ELR (cell line): ENCODE measurements around the gene ATXN1.
A peak's percentile ranks its signal among the peaks of the same experiment; 100 is the strongest.
"Not testable (repeated sequence)": the region's sequence is repeated elsewhere in the genome, so short reads cannot be mapped to it uniquely, and the experiment has no call there.

Experiments
- DNase-seq: peaks from one replicate; pipeline ENCODE4 v3.0.0-alpha.2; 2015; ENCODE audit warnings: low read depth

ATXN1 gene

GRCh38 chr6:16274483-16274882 lies 486.8 kb downstream of the ATXN1 start:
- DNase-seq = peak; percentile 17

DNA sequence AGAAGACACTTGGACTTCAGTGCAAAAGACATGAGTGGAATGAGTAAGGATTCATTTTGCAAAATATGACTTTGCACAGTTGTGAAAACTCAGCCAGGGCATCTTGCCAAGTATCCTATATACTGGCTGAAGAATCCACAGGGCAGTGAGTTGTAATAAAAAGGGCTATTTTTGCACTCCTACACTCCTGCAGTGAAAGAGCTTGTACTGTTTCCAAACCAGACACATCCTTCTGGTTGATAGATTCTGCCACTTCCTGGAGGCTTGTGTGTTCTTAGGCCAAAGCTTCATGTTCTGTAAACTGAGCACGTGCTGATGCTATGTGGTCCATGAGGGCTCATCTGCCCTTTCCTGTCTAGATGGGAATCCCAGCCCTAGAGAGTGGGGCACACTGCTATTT lies 488.0 kb downstream of the ATXN1 start:
- no peak for DNase-seq

- DNase-seq = no peak
Observed at GRCh38 chr6:16272201-16272600, 489.1 kb downstream of the ATXN1 start.

DNA sequence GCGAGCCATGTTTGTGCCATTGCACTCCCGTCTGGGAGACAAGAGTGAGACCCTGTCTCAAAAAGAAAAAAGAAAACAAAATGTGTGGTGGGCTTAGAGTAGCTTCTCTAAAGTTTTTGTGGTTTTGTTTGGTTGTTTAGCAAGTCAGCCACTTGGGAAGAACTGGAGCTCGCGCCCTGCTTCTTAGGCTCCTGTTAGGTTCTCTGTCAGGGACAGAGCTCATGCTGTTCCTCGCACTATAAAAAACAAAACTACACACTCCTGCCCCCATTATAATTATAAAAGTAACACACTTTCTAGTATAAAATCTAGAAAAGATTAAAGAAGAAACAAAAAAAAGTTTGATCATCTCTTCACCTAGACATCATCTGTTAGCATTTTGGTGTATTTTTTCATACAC lies 489.8 kb downstream of the ATXN1 start:
- DNase-seq = no peak

DNA sequence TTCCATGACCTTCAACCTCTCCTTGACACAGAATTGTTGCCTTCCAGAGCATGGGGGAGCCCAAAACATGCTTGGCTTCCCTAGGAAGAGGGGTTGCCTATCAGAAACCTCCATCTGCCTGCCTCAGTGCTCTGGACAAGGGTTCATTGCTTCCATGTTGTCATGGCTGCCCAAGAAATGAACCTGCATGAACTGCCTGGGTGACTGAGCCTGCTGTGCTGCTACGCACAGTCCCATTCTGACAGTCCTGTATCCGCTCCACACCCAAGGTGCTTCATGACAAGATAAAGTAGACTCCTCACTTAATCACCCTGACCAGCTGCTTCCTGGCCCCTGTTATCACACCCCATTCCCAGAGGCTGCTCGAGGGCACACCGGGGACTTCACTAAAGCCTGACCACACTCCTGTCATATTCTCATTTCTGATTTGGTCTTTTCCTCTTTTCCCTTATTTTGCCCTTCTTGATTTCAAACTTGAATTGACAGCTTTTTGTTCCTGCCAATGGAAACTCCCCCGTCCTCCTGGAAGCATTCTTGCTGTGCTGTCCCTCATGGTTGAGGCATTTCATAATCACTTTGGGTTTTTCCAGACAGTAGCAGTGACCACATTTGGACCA lies 491.0 kb downstream of the ATXN1 start:
- DNase-seq = no peak

DNA sequence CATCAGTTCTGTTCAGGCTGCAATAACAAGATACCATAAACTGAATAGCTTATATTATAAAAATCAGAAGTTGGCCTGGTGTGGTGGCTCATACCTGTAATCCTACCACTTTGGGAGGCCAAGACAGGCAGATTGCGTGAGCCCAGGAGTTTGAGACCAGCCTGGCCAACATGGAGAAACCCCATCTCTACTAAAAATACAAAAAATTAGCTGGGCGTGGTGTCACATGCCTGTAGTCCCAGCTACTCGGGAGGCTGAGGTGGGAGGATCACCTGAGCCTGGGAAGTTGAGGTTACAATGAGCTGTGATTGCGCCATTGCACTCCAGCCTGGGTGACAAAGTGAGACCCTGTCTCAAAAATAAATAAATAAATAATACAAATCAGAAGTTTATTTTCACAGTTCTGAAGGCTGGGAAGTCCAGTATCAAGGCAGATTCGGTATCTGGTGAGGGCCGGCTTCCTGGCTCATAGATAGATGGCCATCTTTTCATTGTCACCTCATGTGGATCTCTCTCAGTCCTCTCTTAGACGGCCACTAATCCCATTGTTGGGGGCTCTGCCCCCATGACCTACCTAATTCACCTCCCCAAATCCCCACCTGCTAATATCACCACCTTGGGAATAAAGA lies 491.7 kb downstream of the ATXN1 start:
- not testable (repeated sequence) for DNase-seq

- DNase-seq = no peak
Observed at GRCh38 chr6:16267428-16268263, 493.6 kb downstream of the ATXN1 start.

DNA sequence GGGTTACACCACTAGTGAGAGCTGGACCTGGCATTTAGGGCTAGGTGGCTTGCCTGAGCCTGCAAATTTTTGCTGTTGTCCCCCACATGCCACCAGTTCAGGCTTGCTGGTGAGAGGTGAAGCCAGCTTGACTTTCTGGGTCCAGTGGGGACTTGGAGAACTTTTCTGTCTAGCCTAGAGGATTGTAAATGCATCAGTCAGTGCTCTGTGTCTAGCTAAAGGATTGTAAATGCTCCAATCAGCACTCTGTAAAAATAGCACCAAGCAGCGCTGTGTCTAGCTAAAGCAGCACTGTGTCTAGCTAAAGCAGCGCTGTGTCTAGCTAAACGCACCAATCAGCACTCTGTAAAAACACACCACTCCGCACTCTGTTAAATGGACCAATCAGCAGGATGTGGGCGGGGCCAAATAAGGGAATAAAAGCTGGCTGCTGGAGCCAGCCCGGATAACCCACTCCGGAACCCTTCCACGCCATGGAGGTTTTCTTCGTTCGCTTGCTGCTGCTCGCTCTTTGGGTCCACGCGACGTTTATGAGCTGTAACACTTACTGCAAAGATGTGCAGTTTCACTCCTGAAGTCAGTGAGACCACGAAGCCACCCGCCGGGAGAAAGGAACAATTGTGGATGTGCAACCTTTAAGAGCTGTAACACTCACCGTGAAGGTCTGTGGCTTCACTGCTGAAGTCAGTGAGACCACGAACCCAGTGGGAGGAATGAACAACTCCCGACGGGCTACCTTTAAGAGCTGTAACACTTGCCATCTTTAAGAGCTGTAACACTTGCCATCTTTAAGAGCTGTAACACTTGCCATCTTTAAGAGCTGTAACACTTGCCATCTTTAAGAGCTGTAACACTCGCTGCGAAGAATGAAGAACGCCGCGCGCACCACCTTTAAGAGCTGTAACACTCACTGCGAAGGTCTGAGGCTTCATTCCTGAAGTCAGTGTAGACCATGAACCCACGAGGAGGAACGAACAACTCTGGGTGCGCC lies 495.6 kb downstream of the ATXN1 start:
- DNase-seq = no peak

- no peak for DNase-seq
Observed at GRCh38 chr6:16264785-16265184, 496.5 kb downstream of the ATXN1 start.

GRCh38 chr6:16263464-16264099 lies 497.7 kb downstream of the ATXN1 start:
- DNase-seq = not testable (repeated sequence)

DNA sequence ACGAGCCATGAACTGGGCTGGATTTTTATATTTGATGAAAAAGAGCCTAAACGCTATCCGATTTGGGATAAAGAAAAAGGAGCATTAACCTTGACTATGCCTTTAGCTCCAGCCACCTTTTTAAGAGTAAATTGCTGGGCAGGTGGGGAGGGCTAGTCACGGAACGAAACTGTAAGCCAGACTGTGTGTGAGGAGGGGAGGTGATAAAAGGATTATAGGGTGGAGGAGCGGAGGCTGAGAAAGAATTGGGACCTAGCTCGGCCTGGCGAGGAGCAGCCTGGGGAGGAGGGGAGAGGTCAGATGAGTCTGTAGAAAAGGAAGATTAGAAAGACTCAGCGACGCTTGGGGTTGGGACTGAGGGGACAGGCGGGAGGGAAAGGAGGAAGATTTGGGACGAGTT lies 498.5 kb downstream of the ATXN1 start:
- DNase-seq = not testable (repeated sequence)

DNA sequence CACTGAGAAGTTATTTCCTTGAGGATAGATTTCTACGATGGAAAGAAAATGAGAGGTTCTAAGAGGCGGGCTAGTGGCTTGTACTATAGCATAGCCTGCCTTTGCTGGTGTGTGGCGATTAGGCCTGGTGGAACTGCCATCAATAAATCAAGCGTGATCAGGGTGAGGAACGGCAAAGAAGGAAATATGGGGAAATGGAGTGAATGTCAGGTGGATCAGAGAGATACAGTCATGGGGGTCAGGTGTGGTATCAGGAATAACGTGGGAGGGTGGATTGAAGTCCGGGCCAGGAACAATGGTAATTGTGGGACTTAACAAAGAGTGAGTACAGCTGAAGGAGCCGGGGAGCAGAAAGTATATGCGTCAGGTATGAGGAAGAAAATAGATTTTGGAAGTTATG lies 500.7 kb downstream of the ATXN1 start:
- DNase-seq = not testable (repeated sequence)

GRCh38 chr6:16259604-16260003 lies 501.7 kb downstream of the ATXN1 start:
- not testable (repeated sequence) for DNase-seq

DNA sequence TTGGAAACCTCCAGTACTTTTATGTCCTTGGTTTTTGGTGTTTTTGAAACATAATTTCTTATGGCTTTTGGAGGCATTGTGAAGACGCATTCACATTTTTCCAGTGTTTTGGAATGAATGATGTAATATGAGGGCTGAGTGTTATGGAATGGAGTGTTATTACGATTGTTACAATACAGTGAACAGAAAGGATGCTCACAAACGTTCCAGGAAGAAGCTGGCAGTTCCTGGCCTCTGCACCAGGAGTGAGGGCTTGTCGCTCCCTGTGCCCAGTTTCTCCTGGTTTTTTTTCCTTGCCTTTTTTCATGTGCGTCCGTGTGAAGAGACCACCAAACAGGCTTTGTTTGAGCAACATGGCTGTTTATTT lies 502.6 kb downstream of the ATXN1 start:
- no peak for DNase-seq

- peak; percentile 15 for DNase-seq
Observed at GRCh38 chr6:16257999-16258708, 503.1 kb downstream of the ATXN1 start.

- DNase-seq = no peak
Observed at GRCh38 chr6:16256781-16257180, 504.5 kb downstream of the ATXN1 start.

- DNase-seq = no peak
Observed at GRCh38 chr6:16254535-16254934, 506.7 kb downstream of the ATXN1 start.

DNA sequence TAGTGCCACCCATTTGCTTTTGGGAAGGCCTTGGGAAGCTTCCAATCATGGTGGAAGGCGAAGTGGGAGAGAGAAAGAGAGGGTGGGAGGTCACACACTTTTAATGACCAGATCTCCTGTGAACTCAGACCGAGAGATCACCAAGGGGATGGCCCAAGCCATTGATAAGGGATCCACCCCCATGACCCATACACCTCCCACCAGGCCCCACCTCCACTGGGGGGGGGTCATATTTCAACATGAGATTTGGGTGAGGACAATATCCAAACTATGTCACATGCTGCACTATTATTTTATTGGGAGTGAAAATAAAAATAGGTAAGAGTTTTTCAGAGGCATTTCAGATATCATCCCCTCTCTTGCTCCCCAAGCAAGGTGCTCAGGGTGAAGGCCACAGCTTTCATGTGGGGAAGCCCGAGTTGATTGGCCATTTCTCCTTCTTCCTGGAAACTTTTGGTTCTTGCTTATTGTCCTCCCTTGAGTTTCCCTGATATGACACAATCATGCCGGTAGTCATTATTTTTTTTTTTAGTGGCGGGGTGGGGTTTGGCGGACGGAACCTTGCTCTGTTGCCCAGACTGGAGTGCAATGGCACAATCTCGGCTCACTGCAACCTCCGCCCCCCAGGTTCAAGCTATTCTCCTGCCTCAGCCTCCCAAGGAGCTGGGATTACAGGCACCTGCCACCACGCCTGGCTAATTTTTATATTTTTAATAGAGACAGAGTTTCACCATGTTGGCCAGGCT lies 507.7 kb downstream of the ATXN1 start:
- DNase-seq = no peak

DNA sequence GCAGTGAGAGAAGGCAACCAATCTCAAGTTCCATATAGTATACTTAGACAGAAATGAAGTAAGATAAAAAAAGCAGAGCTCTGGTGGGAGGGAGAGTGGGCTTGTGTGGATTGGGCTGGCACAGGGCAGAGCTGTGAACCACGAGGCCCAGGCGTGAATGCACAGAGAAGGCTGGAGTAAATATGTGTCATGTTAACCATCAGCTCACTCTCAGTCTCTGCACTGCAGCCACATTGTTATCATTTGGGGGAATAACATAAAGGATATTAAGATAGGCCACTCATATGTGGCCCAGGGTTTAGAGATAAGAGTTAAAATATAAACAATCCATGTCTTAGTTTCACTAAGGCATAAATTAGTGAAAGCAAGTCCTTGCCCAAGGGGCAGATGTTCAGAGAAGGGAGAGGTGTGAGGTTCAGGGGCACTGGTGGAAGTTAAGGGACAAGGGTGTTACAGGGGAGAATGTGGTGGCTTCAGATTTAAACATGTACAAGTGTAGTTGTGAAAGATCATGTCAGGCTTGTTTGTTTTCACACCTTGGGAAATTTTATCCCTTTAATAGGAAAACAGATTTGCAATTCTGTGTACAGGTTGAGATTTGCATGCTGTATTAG lies 508.5 kb downstream of the ATXN1 start:
- no peak for DNase-seq

DNA sequence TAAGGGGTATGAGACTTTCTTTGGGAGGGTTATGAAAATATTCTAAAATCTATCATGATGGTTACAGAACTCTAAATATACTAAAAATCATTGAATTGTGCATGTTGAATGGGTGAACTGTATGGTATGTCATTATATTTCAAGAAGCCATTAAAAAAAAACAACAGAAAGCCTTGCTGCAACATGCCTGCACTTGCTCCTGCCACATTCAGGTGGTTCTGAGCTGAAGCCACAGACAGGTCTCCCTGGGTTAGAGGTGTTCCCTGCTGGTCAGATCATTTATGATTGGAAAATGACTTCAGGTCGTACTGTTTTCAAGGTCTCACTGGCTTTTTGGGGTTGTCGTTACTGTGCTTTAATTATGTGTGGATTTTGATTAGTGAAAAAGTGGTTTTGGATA lies 509.6 kb downstream of the ATXN1 start:
- no peak for DNase-seq
